Kidney (tissue), 14 donors: Measurements from ENCODE around the gene CDK15. TPM values are rescaled to one million over a fixed set of nuclear protein-coding genes. Genes with fewer than 3 reads are reported as not detected.
A peak's percentile ranks its signal among the peaks of the same experiment; 100 is the strongest.

Experiments
- DNase-seq, 5 donors: peaks; one replicate each; pipeline ENCODE4 v3.0.0-alpha.2; 2013 to 2020
- FAIRE-seq: peaks from 2 replicates; lab custom pipeline; 2012; peaks lifted over from hg19 to GRCh38; lab: Jason Lieb, UNC
- H3K27ac ChIP-seq, 2 donors: one replicate each; pipeline ENCODE4 v1.7.0; 2013; ENCODE audit warnings: low read depth in 2 of 2, low read length in 2 of 2, inconsistent platforms in 1 of 2
- H3K27me3 ChIP-seq: one replicate; pipeline ENCODE4 v1.7.1; 2013; ENCODE audit warnings: low read length, inconsistent platforms; ENCODE audit not compliant: control insufficient read depth, insufficient read depth
- H3K36me3 ChIP-seq, 3 donors: one replicate each; pipeline versions ENCODE4 v1.7.0 to v1.7.1; 2013; ENCODE audit warnings: low read length in 3 of 3, control low read depth in 1 of 3, inconsistent platforms in 1 of 3; ENCODE audit not compliant: insufficient read depth in 3 of 3, control insufficient read depth in 2 of 3
- H3K4me1 ChIP-seq, 3 donors: one replicate each; pipeline versions ENCODE4 v1.7.0 to v1.7.1; 2013; ENCODE audit warnings: low read length in 3 of 3, inconsistent platforms in 1 of 3, low read depth in 1 of 3; ENCODE audit not compliant: control insufficient read depth in 2 of 3, insufficient read depth in 2 of 3
- H3K4me3 ChIP-seq, 3 donors: one replicate each; pipeline versions ENCODE4 v1.7.0 to v1.8.1; 2013; ENCODE audit warnings: low read length in 3 of 3, control low read depth in 1 of 3, inconsistent platforms in 1 of 3
- H3K9ac ChIP-seq, 3 donors: one replicate each; pipeline versions ENCODE4 v1.7.0 to v1.7.1; 2013; ENCODE audit warnings: low read length in 3 of 3, control low read depth in 1 of 3, inconsistent platforms in 1 of 3
- H3K9me3 ChIP-seq, 3 donors: one replicate each; pipeline versions ENCODE4 v1.7.0 to v1.7.1; 2013; ENCODE audit warnings: low read length in 3 of 3, control low read depth in 1 of 3, inconsistent platforms in 1 of 3; ENCODE audit not compliant: control insufficient read depth in 2 of 3, insufficient read depth in 1 of 3
- CTCF ChIP-seq: IDR thresholded peaks from 3 replicates; pipeline ENCODE4 v1.5.1; 2012; ENCODE audit warnings: mild to moderate bottlenecking, moderate library complexity, borderline replicate concordance; ENCODE audit not compliant: insufficient read depth; ENCODE audit errors: extremely low read depth
- intact Hi-C: fragments of 100-400 bp; cut with DNase I; formaldehyde crosslinking; loops from one replicate; pipeline ENCODE4 v1.11.1; 2022
- polyA plus RNA-seq: library from polyadenylated mRNA; stranded (reverse); fragments of 350-450 nt; fragmentation: Illumina TruSeq; extraction: RNeasy Lipid Tissue Mini Kit (QIAGEN cat#74804); gene quantifications from one replicate; pipeline ENCODE4 v1.2.3, GENCODE V29; 2014; ENCODE audit warnings: low read depth, low replicate concordance; ENCODE audit not compliant: insufficient read depth
- total RNA-seq: library from RNA; stranded (reverse); fragmentation: NEBNext Ultra II Directional; extraction: Animal tissue kit (Norgen Biotek cat#: 25700); gene quantifications from one replicate; pipeline ENCODE4 v1.2.1, GENCODE V29; 2021
- donor health status: control.
- donor health status: control.
- donor health status: control.
- donor health status: control.
- donor health status: control.
- donor health status: DM: yes; HTN: yes; CAD: no.
- donor health status: Normal renal cell carcinoma (clear cell type).

Gene CDK15
- total and polyA plus RNA-seq, 2 donors from 2014 or later: 0.11 to 2.7 TPM

GRCh38 chr2:201932511-201932910, 126.2 kb downstream of the CDK15 start:
- Histone ChIP-seq H3K4me1 (peaks cover 0 to 8% (median 3%) of the 10 kb centered on the region in 3 donors), H3K27ac (no peak overlapping the region), H3K27me3 (no peaks in the 10 kb centered on the region), H3K9ac (no peak overlapping the region), H3K4me3 (no peak overlapping the region), H3K36me3 (no peaks in the 10 kb centered on the region), H3K9me3 (peaks cover 0 to 1% (median 0%) of the 10 kb centered on the region in 3 donors)
- no peak for DNase-seq
- TF ChIP-seq CTCF: no peak
- FAIRE-seq: no peak
- intact Hi-C loops: no loop called here

- H3K9ac ChIP-seq: no peak overlapping the region
- peaks cover 0 to 1% (median 0%) of the 10 kb centered on the region in 3 donors for H3K9me3 ChIP-seq
- no peaks in the 10 kb centered on the region for H3K27me3 ChIP-seq
- peak in 2 of 5 donors; percentile 52 to 56 for DNase-seq
- no peak for FAIRE-seq
- no peak overlapping the region for H3K27ac ChIP-seq
- peaks cover 0 to 8% (median 3%) of the 10 kb centered on the region in 3 donors for H3K4me1 ChIP-seq
- intact Hi-C loops: no loop called here
- no peak for TF ChIP-seq CTCF
- no peaks in the 10 kb centered on the region for H3K36me3 ChIP-seq
- H3K4me3 ChIP-seq: no peak overlapping the region
These were observed 127.5 kb downstream of the CDK15 start for GRCh38 chr2:201933792-201934237.

GRCh38 chr2:201936817-201937216, 130.5 kb downstream of the CDK15 start:
- Histone ChIP-seq H3K27ac (no peak overlapping the region), H3K27me3 (no peaks in the 10 kb centered on the region), H3K9me3 (peaks cover 0 to 1% (median 0%) of the 10 kb centered on the region in 3 donors), H3K4me1 (peaks cover 0 to 11% (median 0%) of the 10 kb centered on the region in 3 donors), H3K9ac (no peak overlapping the region), H3K36me3 (no peaks in the 10 kb centered on the region), H3K4me3 (no peak overlapping the region)
- DNase-seq: peak in 2 of 5 donors; percentile 49 to 72
- no peak for TF ChIP-seq CTCF
- intact Hi-C loops: no loop called here
- FAIRE-seq: no peak

GRCh38 chr2:201937343-201937742, 131.0 kb downstream of the CDK15 start:
- peaks cover 0 to 11% (median 0%) of the 10 kb centered on the region in 3 donors for H3K4me1 ChIP-seq
- no peak overlapping the region for H3K4me3 ChIP-seq
- H3K9me3 ChIP-seq: peaks cover 0 to 1% (median 0%) of the 10 kb centered on the region in 3 donors
- FAIRE-seq (no peak), DNase-seq (no peak)
- TF ChIP-seq CTCF: no peak
- no peaks in the 10 kb centered on the region for H3K36me3 ChIP-seq
- H3K27ac ChIP-seq: no peak overlapping the region
- H3K27me3 ChIP-seq: no peaks in the 10 kb centered on the region
- H3K9ac ChIP-seq: no peak overlapping the region
- intact Hi-C loops: no loop called here
